K562 (cell line): ENCODE measurements around the gene PEX7.

Experiments used
- CTCF ChIP-seq, 3 experiments: IDR thresholded peaks in 2 of 3; conservative IDR thresholded peaks in 1 of 3; 2 replicates each; pipeline ENCODE4 v1.5.1; 2011 to 2012; ENCODE audit warnings: low read length in 3 of 3, mild to moderate bottlenecking in 3 of 3, control low read depth in 2 of 3, improper control_type of control experiment in 1 of 3, inconsistent platforms in 1 of 3, low read depth in 1 of 3, mixed read lengths in 1 of 3, moderate library complexity in 1 of 3; ENCODE audit not compliant: insufficient read depth in 2 of 3
- FOXK1 ChIP-seq: sonication (generic); formaldehyde crosslinking; IDR thresholded peaks from 2 replicates; pipeline ENCODE4 v1.8.0; 2022; ENCODE audit warnings: missing genetic modification reagents, mild to moderate bottlenecking, borderline replicate concordance
- HDAC1 ChIP-seq, 2 experiments: fragments of 450-650 bp; IDR thresholded peaks; 2 replicates each; pipeline ENCODE4 v1.6.1; 2016 to 2017; ENCODE audit warnings: inconsistent platforms in 1 of 2, mild to moderate bottlenecking in 1 of 2, moderate library complexity in 1 of 2
- NELFE ChIP-seq: IDR thresholded peaks from 2 replicates; pipeline ENCODE4 v1.6.1; 2011; ENCODE audit warnings: mild to moderate bottlenecking; ENCODE audit not compliant: insufficient read depth, insufficient read length
- POLR2A ChIP-seq: fragments of 450-650 bp; conservative IDR thresholded peaks from 2 replicates; pipeline ENCODE4 v1.6.1; 2016
- SAFB2 ChIP-seq: fragments of 200-400 bp; formaldehyde crosslinking; IDR thresholded peaks from 2 replicates; pipeline ENCODE4 v1.6.1; 2018; ENCODE audit warnings: borderline replicate concordance, low read length, low read depth, moderate library complexity; ENCODE audit not compliant: severe bottlenecking
- SIN3A ChIP-seq, 2 experiments: fragments of 150-350 bp in 1 of 2; IDR thresholded peaks; 2 replicates each; pipeline ENCODE4 v1.6.1; 2011 to 2016; ENCODE audit warnings: borderline replicate concordance in 2 of 2, low read depth in 2 of 2, low read length in 2 of 2, mild to moderate bottlenecking in 2 of 2, moderate library complexity in 2 of 2; ENCODE audit not compliant: control insufficient read depth in 1 of 2
- ZNF140 ChIP-seq: fragments of 250-450 bp; sonication (Bioruptor Pico); IDR thresholded peaks from 2 replicates; pipeline ENCODE4 v1.8.0; 2021; ENCODE audit warnings: moderate library complexity, mild to moderate bottlenecking, inconsistent platforms
- ZNF644 ChIP-seq: fragments of 200-800 bp; sonication (Bioruptor generic); IDR thresholded peaks from 2 replicates; pipeline ENCODE4 v1.6.1; 2016; ENCODE audit warnings: low read depth, missing genetic modification characterization, missing compliant biosample characterization
- TF ChIP-seq, protein P1 (sequence below): fragments of 250-450 bp; sonication (Bioruptor Pico); IDR thresholded peaks from 2 replicates; pipeline ENCODE4 v1.8.0; 2021; ENCODE audit warnings: borderline replicate concordance, mild to moderate bottlenecking, moderate library complexity; ENCODE audit not compliant: poor library complexity, severe bottlenecking
- TF ChIP-seq, protein P2 (sequence below): fragments of 450-650 bp; formaldehyde crosslinking; IDR thresholded peaks from 2 replicates; pipeline ENCODE4 v1.4.0; 2022; ENCODE audit warnings: missing genetic modification characterization

DNA sequence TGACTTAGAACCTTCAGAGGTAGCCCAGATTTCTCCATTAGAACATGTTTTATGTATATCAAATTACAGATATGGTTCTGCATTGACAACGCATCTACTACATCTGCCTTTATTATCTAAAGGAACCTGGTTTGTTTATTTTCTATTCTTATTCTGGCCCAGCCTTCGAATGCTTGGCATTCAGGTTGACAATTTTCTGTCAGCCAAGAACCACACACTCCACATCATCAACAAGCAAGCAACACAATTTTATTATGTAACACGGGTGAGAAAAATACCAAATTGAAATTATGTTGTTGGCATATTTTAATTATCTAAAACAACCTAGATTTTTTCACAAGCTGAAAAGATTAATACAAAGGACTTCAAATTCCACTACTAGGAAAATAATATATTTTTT, 44.7 kb upstream of the PEX7 start:
- TF ChIP-seq POLR2A: no peak
- no peak for TF ChIP-seq ZNF140 (CRISPR knock-in tag)
- no peak for TF ChIP-seq SAFB2
- no peak for TF ChIP-seq ZNF644 (tag)
- TF ChIP-seq, protein P1, sequence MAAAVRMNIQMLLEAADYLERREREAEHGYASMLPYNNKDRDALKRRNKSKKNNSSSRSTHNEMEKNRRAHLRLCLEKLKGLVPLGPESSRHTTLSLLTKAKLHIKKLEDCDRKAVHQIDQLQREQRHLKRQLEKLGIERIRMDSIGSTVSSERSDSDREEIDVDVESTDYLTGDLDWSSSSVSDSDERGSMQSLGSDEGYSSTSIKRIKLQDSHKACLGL (CRISPR knock-in tag): no peak
- no peak for TF ChIP-seq HDAC1 (IDR thresholded peaks at IDR 0.05)
- TF ChIP-seq, protein P2, sequence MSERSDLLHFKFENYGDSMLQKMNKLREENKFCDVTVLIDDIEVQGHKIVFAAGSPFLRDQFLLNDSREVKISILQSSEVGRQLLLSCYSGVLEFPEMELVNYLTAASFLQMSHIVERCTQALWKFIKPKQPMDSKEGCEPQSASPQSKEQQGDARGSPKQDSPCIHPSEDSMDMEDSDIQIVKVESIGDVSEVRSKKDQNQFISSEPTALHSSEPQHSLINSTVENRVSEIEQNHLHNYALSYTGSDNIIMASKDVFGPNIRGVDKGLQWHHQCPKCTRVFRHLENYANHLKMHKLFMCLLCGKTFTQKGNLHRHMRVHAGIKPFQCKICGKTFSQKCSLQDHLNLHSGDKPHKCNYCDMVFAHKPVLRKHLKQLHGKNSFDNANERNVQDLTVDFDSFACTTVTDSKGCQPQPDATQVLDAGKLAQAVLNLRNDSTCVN (CRISPR knock-in tag): no peak
- no peak for TF ChIP-seq CTCF (IDR thresholded peaks at IDR 0.05 in 2 of 3, conservative IDR thresholded peaks at IDR 0.05 in 1 of 3; ENCODE audit: insufficient read depth in 2 of 3, low read depth in 1 of 3, low read length in 3 of 3)
- no peak for TF ChIP-seq NELFE
- TF ChIP-seq SIN3A (IDR thresholded peaks at IDR 0.05; ENCODE audit: borderline replicate concordance in 2 of 2, control insufficient read depth in 1 of 2, low read depth in 2 of 2, low read length in 2 of 2): no peak
- no peak for TF ChIP-seq FOXK1 (CRISPR knock-in tag)
